Coronary artery (tissue), 2 donors: ENCODE measurements around the gene UBAP2.
"Not testable (repeated sequence)": the region's sequence is repeated elsewhere in the genome, so short reads cannot be mapped to it uniquely, and the experiment has no call there.

Source experiments
- DNase-seq: peaks from one replicate; pipeline ENCODE4 v3.0.0-alpha.2; 2017; ENCODE audit warnings: low spot score
- H3K27ac ChIP-seq, 2 donors: fragments of 200-600 bp; sonication (generic); one replicate each; pipeline ENCODE4 v1.5.1; 2016 to 2019
- H3K4me3 ChIP-seq: fragments of 200-600 bp; sonication (generic); 2 replicates; pipeline ENCODE4 v1.5.1; 2016; ENCODE audit warnings: mild to moderate bottlenecking, moderate library complexity
- TF ChIP-seq, protein P1 (sequence below): fragments of 200-600 bp; sonication (generic); IDR thresholded peaks from one replicate; pipeline ENCODE4 v1.5.1; 2019; ENCODE audit warnings: antibody characterized with exemption

Gene UBAP2

DNA sequence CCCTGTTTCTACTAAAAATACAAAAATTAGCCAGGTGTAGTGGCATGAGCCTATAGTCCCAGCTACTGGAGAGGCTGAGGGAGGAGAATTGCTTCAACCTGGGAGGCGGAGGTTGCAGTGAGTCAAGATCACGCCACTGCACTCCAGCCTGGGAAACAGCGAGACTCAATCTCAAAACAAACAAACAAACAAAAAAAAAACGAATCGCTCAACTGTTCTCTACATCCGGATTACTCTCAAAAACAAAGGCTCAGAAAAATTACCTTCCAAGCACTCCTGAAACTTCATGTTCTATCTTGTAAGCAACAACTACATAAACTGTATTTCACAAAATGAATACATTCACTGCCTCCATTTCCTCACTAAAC lies 14.0 kb downstream of the UBAP2 start:
- H3K4me3 ChIP-seq, result no peak overlapping the region
- TF ChIP-seq, protein P1, sequence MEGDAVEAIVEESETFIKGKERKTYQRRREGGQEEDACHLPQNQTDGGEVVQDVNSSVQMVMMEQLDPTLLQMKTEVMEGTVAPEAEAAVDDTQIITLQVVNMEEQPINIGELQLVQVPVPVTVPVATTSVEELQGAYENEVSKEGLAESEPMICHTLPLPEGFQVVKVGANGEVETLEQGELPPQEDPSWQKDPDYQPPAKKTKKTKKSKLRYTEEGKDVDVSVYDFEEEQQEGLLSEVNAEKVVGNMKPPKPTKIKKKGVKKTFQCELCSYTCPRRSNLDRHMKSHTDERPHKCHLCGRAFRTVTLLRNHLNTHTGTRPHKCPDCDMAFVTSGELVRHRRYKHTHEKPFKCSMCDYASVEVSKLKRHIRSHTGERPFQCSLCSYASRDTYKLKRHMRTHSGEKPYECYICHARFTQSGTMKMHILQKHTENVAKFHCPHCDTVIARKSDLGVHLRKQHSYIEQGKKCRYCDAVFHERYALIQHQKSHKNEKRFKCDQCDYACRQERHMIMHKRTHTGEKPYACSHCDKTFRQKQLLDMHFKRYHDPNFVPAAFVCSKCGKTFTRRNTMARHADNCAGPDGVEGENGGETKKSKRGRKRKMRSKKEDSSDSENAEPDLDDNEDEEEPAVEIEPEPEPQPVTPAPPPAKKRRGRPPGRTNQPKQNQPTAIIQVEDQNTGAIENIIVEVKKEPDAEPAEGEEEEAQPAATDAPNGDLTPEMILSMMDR, result no peak
- H3K27ac ChIP-seq, result no peak overlapping the region
- no peak for DNase-seq

DNA sequence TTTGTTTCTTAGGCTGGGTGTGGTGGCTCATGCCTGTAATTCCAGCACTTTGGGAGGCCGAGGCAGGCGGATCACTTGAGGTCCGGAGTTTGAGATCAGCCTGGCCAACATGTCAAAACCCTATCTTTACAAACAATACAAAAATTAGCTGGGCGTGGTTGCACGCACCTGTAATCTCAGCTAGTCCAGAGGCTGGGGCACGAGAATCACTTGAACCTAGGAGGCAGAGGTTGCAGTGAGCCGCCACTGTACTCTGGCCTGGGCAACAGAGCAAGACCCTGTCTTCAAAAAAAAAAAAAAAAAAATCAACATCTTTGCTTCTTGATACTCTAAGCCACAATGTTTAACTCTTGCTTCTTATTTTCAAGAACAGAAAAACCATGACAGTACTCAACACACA lies 16.1 kb downstream of the UBAP2 start:
- no peak overlapping the region for H3K27ac ChIP-seq
- DNase-seq, result no peak
- no peak overlapping the region for H3K4me3 ChIP-seq
- TF ChIP-seq, protein P1, result no peak

DNA sequence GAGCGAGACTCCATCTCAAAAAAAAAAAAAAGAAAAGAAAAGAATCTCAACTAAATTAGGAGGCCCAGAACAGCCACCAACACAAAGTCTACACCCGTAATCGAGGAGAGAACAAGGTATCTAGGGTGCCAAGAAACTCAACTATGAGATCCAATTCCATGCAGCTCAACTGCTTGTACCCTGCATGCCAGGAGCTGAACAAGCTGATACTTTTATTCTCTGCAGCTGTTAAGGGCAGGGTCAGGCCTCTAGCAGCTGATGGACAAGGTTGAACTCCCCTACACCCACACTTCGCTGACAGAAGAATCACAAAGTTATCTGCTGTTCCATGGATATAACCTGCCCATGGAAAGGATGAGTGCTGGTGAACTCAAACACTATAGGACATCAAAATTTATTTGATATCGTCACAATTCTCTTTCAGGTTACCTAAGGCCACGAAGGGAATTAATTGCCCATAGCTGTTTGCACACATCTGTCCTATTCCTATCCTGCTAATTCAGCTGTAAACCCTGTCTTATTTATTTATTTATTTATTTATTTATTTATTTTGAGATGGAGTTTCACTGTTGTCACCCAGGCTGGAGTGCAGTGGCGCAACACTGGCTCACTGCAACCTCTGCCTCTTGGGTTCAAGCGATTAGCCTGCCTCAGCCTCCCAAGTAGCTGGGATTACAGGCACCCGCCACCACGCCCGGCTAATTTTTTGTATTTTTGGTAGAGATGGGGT lies 20.7 kb downstream of the UBAP2 start:
- DNase-seq, result no peak
- TF ChIP-seq, protein P1, result no peak
- Histone ChIP-seq H3K27ac (no peak overlapping the region), H3K4me3 (no peak overlapping the region)

DNA sequence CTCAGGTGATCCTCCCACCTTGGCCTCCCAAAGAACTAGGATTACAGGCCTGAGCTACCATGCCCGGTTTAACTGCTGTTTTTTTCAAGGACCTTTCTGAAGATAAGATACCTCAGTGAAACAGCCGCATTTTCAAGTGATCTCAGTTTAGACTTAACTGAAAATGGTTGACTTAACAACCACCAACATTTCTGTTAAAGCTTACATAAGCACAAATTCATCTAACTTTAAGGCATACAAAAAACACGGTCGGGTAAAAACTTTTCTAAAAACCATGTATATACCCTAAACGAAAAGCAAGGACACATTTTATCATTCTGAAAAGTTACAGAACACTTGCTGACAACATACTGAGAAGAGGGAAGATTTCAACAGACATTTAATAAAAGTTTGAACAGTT lies 22.9 kb downstream of the UBAP2 start:
- no peak overlapping the region for H3K4me3 ChIP-seq
- H3K27ac ChIP-seq, result no peak overlapping the region
- TF ChIP-seq, protein P1, result no peak
- no peak for DNase-seq

DNA sequence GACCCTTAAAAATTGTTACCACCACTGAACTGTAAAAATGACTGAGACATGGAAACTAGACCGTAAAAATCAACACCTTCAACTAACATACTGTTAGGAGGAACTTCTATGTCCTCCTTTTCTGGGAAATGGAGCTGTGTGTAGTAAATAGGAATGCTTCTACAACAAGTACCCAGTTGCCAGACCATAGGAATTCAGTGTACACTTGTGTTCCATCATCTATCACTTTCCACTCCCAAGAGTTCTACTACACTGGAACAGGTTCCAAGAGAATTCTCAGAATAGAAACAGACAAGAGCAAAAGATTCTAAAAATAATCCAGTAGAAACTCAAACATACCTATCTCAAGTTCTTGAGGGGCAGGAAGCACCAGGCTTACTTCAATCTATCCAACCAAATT lies 23.6 kb downstream of the UBAP2 start:
- Histone ChIP-seq H3K4me3 (no peak overlapping the region), H3K27ac (no peak overlapping the region)
- DNase-seq, result no peak
- TF ChIP-seq, protein P1, result no peak

DNA sequence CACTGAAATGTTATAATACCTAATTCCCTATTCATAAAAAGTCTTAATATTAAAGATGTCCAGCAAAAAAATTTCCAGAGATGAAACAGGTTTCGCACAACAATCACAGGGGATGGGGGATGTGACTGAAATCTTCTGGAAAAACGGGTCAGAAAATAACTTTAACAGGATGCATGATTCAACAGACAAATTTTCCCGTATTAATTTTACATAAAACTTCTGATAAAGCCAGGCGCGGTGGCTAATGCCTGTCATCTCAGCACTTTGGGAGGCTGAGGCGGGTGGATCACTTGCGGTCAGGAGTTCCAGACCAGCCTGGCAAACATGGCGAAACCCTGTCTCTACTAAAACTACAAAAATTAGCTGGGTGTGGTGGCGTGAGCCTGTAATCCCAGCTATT lies 24.2 kb downstream of the UBAP2 start:
- H3K4me3 ChIP-seq, DNase-seq, H3K27ac ChIP-seq: not testable (repeated sequence)

DNA sequence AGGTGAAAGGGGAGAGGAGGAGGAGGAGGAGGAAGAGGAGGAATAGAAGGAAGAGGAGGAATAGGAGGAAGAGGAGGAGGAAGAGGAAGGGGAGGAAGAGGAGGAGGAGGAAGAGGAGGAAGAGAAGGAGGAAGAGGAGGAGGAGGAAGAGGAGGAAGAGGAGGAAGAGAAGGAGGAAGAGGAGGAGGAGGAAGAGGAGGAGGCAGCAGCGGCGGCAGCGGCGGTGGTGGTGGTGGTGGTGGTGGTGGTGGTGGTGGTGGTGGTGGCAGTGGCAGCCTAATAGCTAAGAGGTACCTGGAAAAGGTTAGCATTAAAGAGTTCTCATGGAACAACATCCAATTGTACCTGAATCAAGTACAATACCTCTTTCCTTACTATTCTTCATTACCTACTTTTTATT lies 32.5 kb downstream of the UBAP2 start:
- Histone ChIP-seq H3K27ac (no peak overlapping the region), H3K4me3 (no peak overlapping the region)
- TF ChIP-seq, protein P1, result no peak
- no peak for DNase-seq
